HEK293 (cell line): Measurements from ENCODE around the gene IL17C.

Source experiments
- KLF17 ChIP-seq: fragments of 450-650 bp; formaldehyde crosslinking; IDR thresholded peaks from 2 replicates; pipeline ENCODE4 v1.5.1; 2016; ENCODE audit warnings: missing biosample characterization, missing genetic modification characterization
- OSR2 ChIP-seq: fragments of 450-650 bp; formaldehyde crosslinking; IDR thresholded peaks from 2 replicates; pipeline ENCODE4 v1.5.1; 2016; ENCODE audit warnings: missing biosample characterization, missing genetic modification characterization
- SCRT2 ChIP-seq: fragments of 450-650 bp; formaldehyde crosslinking; IDR thresholded peaks from 2 replicates; pipeline ENCODE4 v1.5.1; 2016; ENCODE audit warnings: missing biosample characterization, missing genetic modification characterization
- ZBTB10 ChIP-seq: fragments of 450-650 bp; formaldehyde crosslinking; IDR thresholded peaks from 2 replicates; pipeline ENCODE4 v1.5.1; 2016; ENCODE audit warnings: missing biosample characterization, missing genetic modification characterization
- ZBTB26 ChIP-seq: fragments of 450-650 bp; formaldehyde crosslinking; optimal IDR thresholded peaks from 2 replicates; pipeline ENCODE3; 2016; ENCODE audit warnings: missing biosample characterization, mild to moderate bottlenecking, missing genetic modification characterization
- ZNF10 ChIP-seq: fragments of 450-650 bp; formaldehyde crosslinking; IDR thresholded peaks from 2 replicates; pipeline ENCODE4 v1.5.1; 2017; ENCODE audit warnings: missing biosample characterization, missing genetic modification characterization
- ZNF16 ChIP-seq: fragments of 450-650 bp; formaldehyde crosslinking; IDR thresholded peaks from 2 replicates; pipeline ENCODE4 v1.5.1; 2016; ENCODE audit warnings: low read depth, missing biosample characterization, missing genetic modification characterization
- ZNF24 ChIP-seq: fragments of 450-650 bp; formaldehyde crosslinking; IDR thresholded peaks from 2 replicates; pipeline ENCODE4 v1.5.1; 2016; ENCODE audit warnings: missing biosample characterization, missing genetic modification characterization
- ZNF555 ChIP-seq: fragments of 450-650 bp; formaldehyde crosslinking; conservative IDR thresholded peaks from 2 replicates; pipeline ENCODE4 v1.5.1; 2017; ENCODE audit warnings: missing biosample characterization, mild to moderate bottlenecking, missing genetic modification characterization, inconsistent platforms

The IL17C gene

GRCh38 chr16:88688013-88688778 lies 49.8 kb downstream of the IL17C start (continued):
- TF ChIP-seq ZBTB26 (tag by site-specific recombination) (peak; percentile 10), SCRT2 (tag by site-specific recombination) (peak; percentile 60; the same call in 1 of the 2 replicates), ZNF16 (tag by site-specific recombination) (no peak), OSR2 (tag by site-specific recombination) (0 out of 2 replicates have a peak, but pooled peaks have one; percentile 33), ZNF555 (tag by site-specific recombination) (no peak), ZNF10 (tag by site-specific recombination) (no peak), ZBTB10 (tag by site-specific recombination) (no peak), ZNF24 (tag by site-specific recombination) (no peak), KLF17 (tag by site-specific recombination) (peak; percentile 85; the same call in 1 of the 2 replicates)
- TF ChIP-seq, all 188 proteins: peak for 28
